GM12891 (cell line): ENCODE results near the gene DOCK4.
"Not testable (repeated sequence)": the region's sequence is repeated elsewhere in the genome, so short reads cannot be mapped to it uniquely, and the experiment has no call there.

Experiments used
- DNase-seq: peaks from one replicate; pipeline ENCODE4 v3.0.0; 2011; ENCODE audit warnings: low spot score; ENCODE audit not compliant: insufficient read length
- FAIRE-seq: peaks from 2 replicates; lab custom pipeline; 2011; peaks lifted over from hg19 to GRCh38; lab: Jason Lieb, UNC
- PAX5 ChIP-seq: IDR thresholded peaks from 2 replicates; pipeline ENCODE4 v1.6.1; 2011; ENCODE audit warnings: low read length, moderate library complexity, mild to moderate bottlenecking; ENCODE audit not compliant: insufficient read depth, severe bottlenecking
- POLR2A ChIP-seq: IDR thresholded peaks from 2 replicates; pipeline ENCODE4 v1.6.1; 2011; ENCODE audit warnings: low read depth, low read length, control low read depth
- POLR2AphosphoS5 ChIP-seq: IDR thresholded peaks from 2 replicates; pipeline ENCODE4 v1.6.1; 2011; ENCODE audit warnings: low read depth, low read length, control low read depth
- POU2F2 ChIP-seq: IDR thresholded peaks from 2 replicates; pipeline ENCODE4 v1.6.1; 2011; ENCODE audit warnings: low read depth, mild to moderate bottlenecking, control low read depth, low read length, moderate library complexity
- SPI1 ChIP-seq: IDR thresholded peaks from 2 replicates; pipeline ENCODE4 v1.6.1; 2011; ENCODE audit warnings: low read depth, low read length, control low read depth
- TAF1 ChIP-seq: IDR thresholded peaks from 2 replicates; pipeline ENCODE4 v1.6.1; 2011; ENCODE audit warnings: low read depth, low read length, control low read depth

The DOCK4 gene

GRCh38 chr7:111919164-111919563 lies 287.0 kb downstream of the DOCK4 start:
- no peak for TF ChIP-seq POLR2AphosphoS5
- no peak for TF ChIP-seq PAX5
- no peak for TF ChIP-seq POU2F2
- no peak for TF ChIP-seq SPI1
- DNase-seq (no peak), FAIRE-seq (no peak)

GRCh38 chr7:111918461-111918860 lies 287.7 kb downstream of the DOCK4 start:
- FAIRE-seq (peak; percentile 5), DNase-seq (no peak)
- TF ChIP-seq POLR2A: no peak
- no peak for TF ChIP-seq PAX5
- TF ChIP-seq POU2F2: no peak
- no peak for TF ChIP-seq TAF1
- TF ChIP-seq POLR2AphosphoS5: no peak
- no peak for TF ChIP-seq SPI1

GRCh38 chr7:111917404-111917803 lies 288.8 kb downstream of the DOCK4 start:
- not testable (repeated sequence) for FAIRE-seq, DNase-seq

DNA sequence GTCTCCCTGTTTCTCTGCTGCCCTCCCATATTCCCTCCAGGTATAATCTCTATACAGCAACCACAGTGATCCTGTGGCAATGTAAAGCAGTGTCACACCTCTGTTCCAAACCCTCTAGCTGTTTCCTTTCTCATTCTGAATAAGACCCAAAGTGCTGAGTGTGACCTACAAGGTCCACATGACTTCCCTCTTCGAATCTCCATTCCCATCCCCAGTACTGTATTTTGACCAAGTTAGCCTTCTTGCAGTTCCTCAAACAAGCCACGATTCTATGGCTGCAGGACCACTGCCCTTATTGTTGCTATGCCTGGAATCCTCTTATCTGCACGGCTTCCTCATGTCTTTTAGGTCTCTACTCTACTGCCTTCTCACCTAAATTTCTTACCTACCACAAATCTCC lies 291.9 kb downstream of the DOCK4 start:
- DNase-seq: peak; percentile 7
- FAIRE-seq: no peak
- TF ChIP-seq POLR2A: no peak
- no peak for TF ChIP-seq POLR2AphosphoS5
- TF ChIP-seq TAF1: no peak
- no peak for TF ChIP-seq SPI1
- TF ChIP-seq PAX5: no peak
- no peak for TF ChIP-seq POU2F2

DNA sequence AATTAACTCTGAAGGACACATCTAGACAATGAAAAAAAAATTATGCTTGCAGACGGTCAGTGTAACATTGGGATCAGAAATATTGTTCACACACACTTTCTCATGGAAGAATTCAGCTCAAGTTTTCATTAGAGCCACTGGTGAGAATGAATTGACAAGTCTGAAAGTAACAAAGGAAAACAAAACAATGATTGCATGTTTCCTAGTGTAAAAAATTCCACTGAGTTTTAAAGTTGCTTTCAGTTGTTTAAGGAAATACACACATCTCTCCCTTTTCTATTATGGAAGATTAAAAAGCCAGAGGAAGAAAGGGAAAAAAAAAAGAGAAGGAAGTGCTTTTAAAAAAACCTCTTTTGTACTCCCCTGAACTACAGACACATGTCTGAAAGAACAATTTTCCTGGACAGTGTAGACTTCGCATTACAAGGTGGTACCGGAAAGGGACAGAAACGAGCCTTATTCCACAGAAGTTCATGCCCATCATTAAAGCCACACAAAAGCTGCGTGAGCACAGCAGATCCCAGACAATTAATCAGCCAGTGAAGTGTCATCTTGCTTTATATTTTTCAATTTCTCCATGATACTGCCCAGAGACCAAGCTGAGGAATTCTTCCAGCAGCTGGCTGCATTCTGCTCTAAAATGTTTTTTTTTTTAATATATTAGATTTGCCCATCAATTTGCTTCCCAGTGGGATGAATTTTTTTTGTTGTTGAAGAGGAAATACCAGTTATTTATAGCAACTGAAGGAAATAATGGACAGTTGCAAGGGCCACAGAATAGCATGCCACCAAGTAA lies 294.8 kb downstream of the DOCK4 start:
- TF ChIP-seq POLR2A: no peak
- TF ChIP-seq PAX5: no peak
- no peak for TF ChIP-seq POLR2AphosphoS5
- no peak for TF ChIP-seq SPI1
- no peak for TF ChIP-seq POU2F2
- no peak for TF ChIP-seq TAF1
- FAIRE-seq (no peak), DNase-seq (no peak)

DNA sequence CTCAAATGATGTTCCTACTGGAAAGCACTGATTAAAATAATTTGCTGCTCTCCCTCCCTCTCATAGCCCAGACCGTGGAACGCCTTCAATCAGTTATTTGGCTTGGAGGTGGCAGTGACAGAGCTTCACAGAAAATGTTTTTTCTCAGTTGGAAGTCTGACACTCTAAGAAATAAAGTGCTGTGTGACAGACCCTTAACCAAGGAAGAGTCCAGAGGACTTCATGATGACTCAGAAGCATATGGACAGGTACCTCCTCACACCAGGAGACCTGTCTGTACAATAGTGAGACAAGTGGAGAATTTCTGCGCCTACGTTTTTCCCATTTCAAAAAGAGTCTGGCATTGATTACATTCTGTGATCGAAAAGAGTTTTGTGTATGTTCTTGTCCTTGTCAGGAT lies 295.5 kb downstream of the DOCK4 start:
- TF ChIP-seq POLR2A (no peak), POLR2AphosphoS5 (no peak), TAF1 (no peak), POU2F2 (no peak), PAX5 (no peak), SPI1 (no peak)
- FAIRE-seq (no peak), DNase-seq (no peak)

DNA sequence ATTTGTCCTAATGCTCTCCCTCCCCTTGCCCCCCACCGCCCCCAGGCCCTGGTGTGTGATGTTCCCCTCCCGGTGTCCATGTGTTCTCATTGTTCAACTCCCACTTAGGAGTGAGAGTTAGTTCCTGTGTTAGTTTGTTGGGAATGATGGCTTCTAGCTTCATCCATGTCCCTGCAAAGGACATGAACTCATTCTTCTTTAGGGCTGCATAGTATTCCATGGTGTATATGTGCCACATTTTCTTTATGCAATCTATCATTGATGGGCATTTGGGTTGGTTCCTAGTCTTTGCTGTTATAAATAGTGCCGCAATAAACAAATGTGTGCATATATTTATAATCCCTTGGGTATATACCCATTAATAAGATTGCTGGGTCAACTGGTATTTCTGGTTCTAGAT lies 297.5 kb downstream of the DOCK4 start:
- not testable (repeated sequence) for FAIRE-seq

GRCh38 chr7:111903797-111904196 lies 302.4 kb downstream of the DOCK4 start:
- TF ChIP-seq POLR2A (no peak), PAX5 (no peak), SPI1 (no peak), POLR2AphosphoS5 (no peak), TAF1 (no peak)
- FAIRE-seq: no peak

More for the DNA sequence above, 297.5 kb downstream of the DOCK4 start:
- not testable (repeated sequence) for DNase-seq

GRCh38 chr7:111903016-111903415 lies 303.2 kb downstream of the DOCK4 start:
- DNase-seq (no peak), FAIRE-seq (no peak)
- TF ChIP-seq TAF1: no peak
- no peak for TF ChIP-seq SPI1
- TF ChIP-seq PAX5: no peak
- no peak for TF ChIP-seq POU2F2
- TF ChIP-seq POLR2A: no peak
- TF ChIP-seq POLR2AphosphoS5: no peak

More at GRCh38 chr7:111903797-111904196, 302.4 kb downstream of the DOCK4 start:
- no peak for DNase-seq

DNA sequence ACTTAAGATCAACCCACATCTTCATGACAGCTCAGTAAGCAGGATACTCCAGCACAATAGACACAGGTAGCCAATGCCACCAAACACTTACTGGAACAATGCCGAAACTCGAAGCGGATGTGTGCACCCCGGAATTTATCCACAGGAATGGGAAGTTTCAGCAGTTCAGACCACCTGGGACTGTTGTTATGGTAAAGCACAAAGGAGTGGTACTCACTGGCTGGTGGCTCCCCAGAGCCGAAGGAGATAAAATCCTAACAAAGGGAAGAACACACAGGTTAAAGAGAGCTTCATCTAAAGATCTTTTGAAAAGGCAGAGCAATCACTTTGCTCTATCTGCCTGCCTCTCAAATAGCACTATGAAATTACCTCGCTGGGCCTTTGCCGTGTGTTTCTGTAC lies 305.9 kb downstream of the DOCK4 start:
- DNase-seq: no peak
- FAIRE-seq: no peak
- no peak for TF ChIP-seq POLR2A
- TF ChIP-seq PAX5: no peak
- no peak for TF ChIP-seq TAF1
- no peak for TF ChIP-seq SPI1
- TF ChIP-seq POLR2AphosphoS5: no peak
- TF ChIP-seq POU2F2: no peak

DNA sequence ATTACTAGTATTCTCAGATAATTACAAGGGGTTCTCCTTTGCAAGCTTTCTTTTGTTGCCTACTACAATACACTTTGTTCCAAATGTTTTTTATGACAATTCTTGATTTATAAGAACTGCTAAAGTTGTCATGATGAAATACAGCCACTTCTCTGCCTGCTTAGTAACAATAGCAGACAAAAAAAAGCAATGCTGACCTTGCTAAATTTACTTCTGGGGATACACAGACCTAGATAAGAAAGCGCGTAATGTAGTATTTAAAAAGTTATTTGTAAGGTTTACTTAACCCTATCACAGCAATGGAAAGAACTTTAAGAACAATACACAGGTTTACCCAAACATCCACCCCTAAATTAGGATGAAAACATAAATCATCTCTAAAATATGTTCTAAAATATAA lies 311.1 kb downstream of the DOCK4 start:
- DNase-seq (no peak), FAIRE-seq (no peak)
- no peak for TF ChIP-seq POLR2A
- TF ChIP-seq TAF1: no peak
- TF ChIP-seq SPI1: no peak
- no peak for TF ChIP-seq POU2F2
- TF ChIP-seq POLR2AphosphoS5: no peak
- TF ChIP-seq PAX5: no peak
